Brain pericyte (primary cell): ENCODE measurements around the gene DMAC1.

Experiments used
- DNase-seq: peaks from one replicate; pipeline ENCODE4 v3.0.0-alpha.2; 2012; ENCODE audit warnings: low read depth, low spot score

Gene DMAC1

DNA sequence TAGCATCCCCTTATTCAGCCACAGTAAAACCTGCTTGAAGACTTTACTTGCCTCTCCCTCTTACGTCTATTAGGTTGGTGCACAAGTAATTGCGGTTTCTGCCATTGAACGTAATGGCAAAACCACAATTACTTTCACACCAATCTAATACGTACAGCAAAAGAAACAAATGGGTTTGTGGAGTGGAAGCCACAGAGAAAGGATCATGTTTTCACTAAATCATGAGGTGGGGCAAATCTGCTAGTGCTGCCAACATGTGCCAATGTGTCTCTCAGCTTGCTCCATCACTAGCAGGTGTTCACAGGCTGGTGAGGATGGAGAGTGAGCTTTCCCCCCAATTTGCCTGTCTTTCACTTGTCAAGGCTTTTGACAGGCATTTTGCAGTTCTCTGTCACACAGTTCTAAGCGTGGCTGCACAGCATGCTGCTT lies 15.9 kb downstream of the DMAC1 start:
- no peak for DNase-seq

DNA sequence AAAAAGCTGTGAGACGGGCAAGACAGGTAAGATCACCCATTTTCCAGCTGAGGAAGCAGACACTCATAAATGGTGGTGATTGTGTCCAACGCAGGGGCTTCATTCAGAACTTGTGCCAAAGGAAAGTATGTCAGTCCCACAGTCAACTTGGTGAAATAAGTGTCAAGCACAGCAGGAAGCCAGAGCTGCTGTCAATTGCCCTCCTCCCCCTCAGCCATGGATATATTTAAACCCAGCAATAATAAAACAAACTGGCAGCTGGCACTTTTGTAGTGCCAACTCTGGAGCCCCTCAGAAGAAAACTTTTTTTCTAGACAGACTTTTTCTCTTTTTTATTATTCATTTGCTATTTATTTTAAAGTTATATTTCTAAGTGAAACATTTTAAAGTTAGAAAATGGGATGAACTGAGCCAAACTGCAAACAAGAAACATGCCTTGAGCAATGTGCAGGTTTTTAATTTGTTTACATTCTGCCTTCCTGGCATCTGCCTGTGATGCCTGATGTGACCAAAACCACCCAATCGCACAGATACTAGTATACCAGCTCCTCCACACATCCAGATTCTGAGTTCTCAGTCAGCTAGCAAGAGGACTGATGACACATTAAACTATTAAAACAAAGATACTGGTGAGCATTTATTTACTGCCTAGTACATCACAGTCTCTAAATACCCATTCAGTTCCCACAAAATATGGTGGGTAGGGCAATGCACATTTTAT lies 17.0 kb downstream of the DMAC1 start:
- DNase-seq: no peak

DNA sequence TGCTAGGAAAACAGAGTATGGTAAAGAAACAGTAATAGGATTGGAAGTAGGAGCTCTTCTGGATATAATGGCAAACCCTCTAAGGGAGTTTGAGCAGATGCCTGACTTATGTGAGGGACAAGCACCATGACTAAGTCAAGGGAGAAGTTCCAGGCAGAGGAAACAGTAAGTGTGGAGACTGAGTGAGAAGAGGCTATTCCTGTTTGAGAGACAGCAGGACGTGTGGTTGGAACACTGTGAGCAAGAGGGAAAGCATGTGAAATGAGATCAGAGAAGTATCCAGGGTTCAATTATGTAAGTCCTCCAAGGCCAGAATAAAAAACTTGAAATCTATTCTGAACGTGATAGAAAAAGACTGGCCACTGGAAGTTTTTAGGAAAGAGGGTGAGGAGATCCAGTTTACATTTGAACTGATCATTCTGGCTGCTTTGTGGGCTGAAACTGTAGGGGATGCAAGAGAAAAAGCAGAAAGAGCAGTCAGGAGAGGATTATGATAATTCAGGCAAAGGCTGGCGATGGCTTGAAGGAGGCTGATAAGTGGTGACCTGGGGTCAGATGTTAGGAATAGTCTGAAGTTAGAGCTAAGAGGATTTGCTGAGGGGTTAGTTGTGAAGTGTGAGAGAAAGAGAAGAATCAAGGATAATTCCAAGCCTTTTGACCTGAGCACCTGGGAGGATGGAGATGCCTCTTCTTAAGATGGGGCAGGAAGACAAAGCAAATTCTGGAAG lies 19.2 kb downstream of the DMAC1 start:
- DNase-seq: no peak

DNA sequence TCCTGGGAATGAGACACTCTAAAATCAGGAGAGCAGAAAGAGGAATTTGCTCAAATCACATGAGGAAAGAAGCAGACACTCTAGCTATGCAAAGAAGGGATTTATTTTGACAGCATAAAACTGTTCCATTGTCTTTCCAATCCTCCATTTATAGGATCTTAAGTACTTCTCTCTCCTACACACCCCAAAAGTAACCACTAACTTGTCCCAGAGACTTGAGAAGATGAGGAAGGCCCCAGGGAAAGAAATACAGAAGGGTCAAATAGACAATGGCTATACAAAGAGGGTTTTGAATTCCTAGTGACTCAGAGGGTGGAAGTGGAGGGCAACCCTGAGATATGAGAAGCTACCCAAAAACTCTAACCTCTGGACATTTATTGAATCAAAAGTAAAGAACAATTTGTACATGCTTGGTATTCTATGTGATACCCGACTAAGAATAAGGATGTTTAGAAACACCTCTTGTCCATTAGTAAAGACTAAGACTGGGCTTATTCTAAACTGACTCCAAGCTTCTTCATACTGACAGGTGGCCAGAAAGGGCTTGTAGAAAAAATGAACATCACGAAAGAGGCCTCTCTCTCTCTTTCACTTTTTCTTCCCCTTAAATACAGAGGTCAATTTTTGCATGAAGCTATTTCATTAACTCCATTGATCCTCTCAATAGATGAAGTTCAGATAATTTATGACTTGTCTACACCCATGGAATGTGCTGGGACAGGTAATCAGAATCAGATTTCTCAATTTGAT lies 20.6 kb downstream of the DMAC1 start:
- DNase-seq: no peak

- DNase-seq: no peak
Measured at GRCh38 chr9:7777771-7778170, 21.8 kb downstream of the DMAC1 start.

DNA sequence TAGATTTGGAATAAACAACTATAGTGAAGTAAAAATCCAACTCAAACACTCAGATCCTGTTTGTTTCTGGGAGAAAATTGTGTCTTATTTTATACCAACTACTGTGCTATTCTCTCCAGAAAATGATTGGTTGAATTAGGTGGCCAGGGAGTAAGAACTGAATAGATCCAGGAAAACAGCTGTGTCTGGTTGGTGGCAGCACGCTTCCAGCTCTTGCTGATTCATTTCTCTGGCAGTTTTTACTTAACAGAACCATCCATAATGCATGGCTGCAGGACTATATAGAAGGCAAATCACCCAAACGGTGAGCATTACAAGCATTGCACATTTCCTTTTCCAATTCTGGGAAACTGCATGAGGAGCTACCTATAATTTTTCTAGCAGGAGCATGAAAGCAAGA lies 29.5 kb downstream of the DMAC1 start:
- DNase-seq: no peak

DNA sequence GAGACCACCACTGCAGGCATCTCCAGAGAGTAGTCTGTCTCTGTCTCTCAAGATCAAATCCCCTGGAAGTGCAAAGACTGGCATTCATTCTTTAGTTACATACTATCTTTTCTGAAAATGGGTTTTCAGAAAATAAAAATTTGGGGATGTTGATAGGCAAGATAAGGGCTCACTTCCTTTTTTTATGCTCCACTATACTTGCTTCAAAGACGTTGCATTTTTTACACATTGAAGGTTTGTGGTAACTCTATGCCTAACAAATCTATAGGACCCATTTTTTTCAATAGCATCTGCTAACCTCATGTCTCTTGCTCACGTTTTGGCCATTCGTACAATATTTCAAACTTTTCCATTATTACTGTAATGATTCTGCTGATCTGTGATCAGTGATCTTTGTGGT lies 37.0 kb downstream of the DMAC1 start:
- DNase-seq: no peak

DNA sequence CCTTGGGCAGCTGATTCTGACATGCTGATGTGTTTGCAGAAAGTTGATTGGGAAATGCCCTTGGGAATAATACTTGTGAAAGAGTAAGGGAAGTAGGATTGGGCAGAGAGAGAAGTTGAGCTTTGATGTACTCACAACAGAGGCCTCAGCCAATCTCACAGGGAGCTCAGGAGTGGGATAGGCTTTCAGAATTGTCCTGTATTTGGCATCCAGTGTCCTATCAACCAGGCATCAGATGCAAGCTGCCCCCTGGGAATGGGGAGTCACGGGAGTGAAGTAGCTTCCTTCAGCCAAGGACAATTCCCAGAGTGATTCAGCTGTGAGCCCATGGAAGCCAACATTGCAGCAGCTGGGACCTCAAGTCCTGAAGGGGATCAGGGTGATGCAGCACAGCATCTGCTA lies 39.6 kb downstream of the DMAC1 start:
- no peak for DNase-seq

GRCh38 chr9:7756088-7756487 lies 43.5 kb downstream of the DMAC1 start:
- no peak for DNase-seq

- DNase-seq: no peak
Measured at GRCh38 chr9:7752481-7752880, 47.1 kb downstream of the DMAC1 start.
